ENCODE results near the gene SUGP2. TPM values are rescaled to one million over a fixed set of nuclear protein-coding genes. Genes with fewer than 3 reads are reported as not detected.

SUGP2 gene
- total and polyA plus RNA-seq, 9 of the 15 experiments (the other 6 are each of a cell fraction or from before 2014, with no cell fraction given) = 13.1 to 101 (median 63.1) TPM

DNA sequence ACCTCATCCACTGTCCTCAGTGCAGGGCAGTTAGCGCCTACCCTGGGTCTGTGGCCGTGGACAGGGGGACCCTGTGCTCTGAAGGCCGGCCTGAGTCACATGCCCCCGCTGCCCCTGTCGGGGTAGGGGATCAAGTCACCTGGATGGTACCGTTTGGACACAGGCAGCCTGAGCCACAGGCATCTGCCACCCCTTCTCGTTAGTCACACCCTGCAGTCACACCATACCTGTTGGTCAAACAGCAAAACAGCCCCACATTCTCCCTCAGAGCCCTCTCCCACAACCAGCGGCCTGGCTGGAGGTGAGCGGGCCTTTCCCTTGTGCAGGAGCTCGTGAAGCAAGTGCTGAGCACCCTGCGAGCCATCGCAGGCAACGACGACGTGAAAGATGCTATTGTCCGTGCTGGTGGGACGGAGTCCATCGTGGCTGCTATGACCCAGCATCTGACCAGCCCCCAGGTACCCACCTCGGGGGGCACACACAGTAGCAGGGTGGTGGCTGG lies 21.7 kb upstream of the SUGP2 start:
- intact Hi-C loops (cut with micrococcal nuclease) = loop anchor here (1.0 to 10.0 kb wide), 2 partner anchors 84 to 270 kb away; partner anchors contain the start of genes MAU2 and SUGP1
- no peak overlapping the region for H2AFZ ChIP-seq (ENCODE audit: low read depth, low read length)

DNA sequence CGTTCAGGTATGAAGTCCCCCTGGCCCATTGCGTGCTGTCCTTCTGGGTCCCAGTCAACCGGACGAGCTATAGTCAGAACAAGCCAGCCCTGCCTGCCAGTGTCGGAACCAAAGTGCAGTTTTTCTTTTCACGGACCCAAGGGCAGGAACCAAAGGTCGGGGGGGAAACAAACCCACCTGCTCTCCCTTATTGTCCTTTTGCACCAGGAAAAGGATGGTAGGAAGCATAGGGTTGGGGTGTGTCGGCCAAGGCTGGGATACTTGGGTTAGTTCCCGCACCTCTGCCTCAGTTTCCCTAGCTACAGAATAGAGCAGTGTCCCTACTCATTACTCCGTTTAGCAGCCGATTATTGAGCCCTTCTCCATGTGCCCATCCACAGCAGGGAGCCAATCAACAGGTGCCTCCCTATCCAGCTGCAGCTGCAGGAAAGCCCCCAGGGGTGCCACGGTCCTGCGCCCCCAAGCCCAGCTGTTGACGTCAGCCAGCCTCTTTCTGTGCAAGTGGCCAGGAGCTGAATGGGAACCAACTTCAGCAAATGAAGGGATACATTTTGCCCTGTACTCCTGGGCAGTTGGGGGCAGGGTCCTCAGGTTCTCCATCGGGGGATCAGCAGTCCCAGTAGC lies 21.1 kb upstream of the SUGP2 start:
- in situ Hi-C loops (cut with MboI) = no loop called here
- Histone ChIP-seq H3K9me3 (replicated peaks; ENCODE audit: control insufficient read depth, insufficient read depth, low read depth, low read length) (no peaks in the 10 kb centered on the region), H3K4me3 (no peak overlapping the region), H3K4me1 (replicated peaks in 1 of 2; ENCODE audit: control insufficient read depth in 2 of 2, insufficient read depth in 2 of 2, low read length in 2 of 2) (peaks cover 11 to 59% of the 10 kb centered on the region in 2 experiments), H3K9me1 (ENCODE audit: control insufficient read depth, insufficient read depth, low read length) (peaks cover 4% of the 10 kb centered on the region), H3K79me2 (ENCODE audit: control insufficient read depth, insufficient read depth, low read length) (peaks cover 17% of the 10 kb centered on the region), H4K20me1 (replicated peaks; ENCODE audit: control insufficient read depth, insufficient read depth, low read length) (0 out of 2 replicates have a peak, but pooled peaks cover 4% of the 10 kb centered on the region), H3K4me2 (ENCODE audit: insufficient read depth, low read length) (no peak overlapping the region), H3K9ac (ENCODE audit: insufficient read depth in 1 of 2, low read depth in 2 of 2, low read length in 2 of 2) (no peak overlapping the region), H2AFZ (ENCODE audit: low read depth, low read length) (no peak overlapping the region), H3K27ac (ENCODE audit: extremely low read depth, low read depth, low read length) (no peak overlapping the region), H3K27me3 (ENCODE audit: control insufficient read depth in 2 of 2, insufficient read depth in 2 of 2, low read length in 2 of 2) (no peaks in the 10 kb centered on the region), H3K36me3 (ENCODE audit: control insufficient read depth, insufficient read depth, low read length) (peaks cover 92% of the 10 kb centered on the region)
- ATAC-seq = no peak
- no TSS peak for BruUV-seq (replicated peaks)
- no peak for TF ChIP-seq BRD9 (IDR thresholded peaks at IDR 0.05; ENCODE audit: low read depth, partially characterized antibody)
- TF ChIP-seq POLR2G (IDR thresholded peaks at IDR 0.05; ENCODE audit: low read depth, low read length) = 0 out of 2 replicates have a peak, but pooled peaks have one; percentile 3
- no peak for TF ChIP-seq ZNF124 (CRISPR knock-in tag; IDR thresholded peaks at IDR 0.05)
- no peak for TF ChIP-seq HDAC2 (IDR thresholded peaks at IDR 0.05)
- 0 out of 2 replicates have a peak, but pooled peaks have one; percentile 1 for TF ChIP-seq POLR2A (conservative IDR thresholded peaks at IDR 0.05)
- 93% methylated on average over 15 of the region's 15 CpGs for WGBS (ENCODE audit: insufficient coverage, low coverage, missing lambda C conversion rate)
- CTCF ChIA-PET (ENCODE audit: low intra/inter-chr PET ratio) = interaction anchor here (0.7 to 3.0 kb wide), 4 partner anchors 58 to 172 kb away, joined by 4 to 20 read pairs (median 14); partner anchors contain the start of gene TMEM161A
- DNase-seq (ENCODE audit: extremely low read depth in 1 of 4, low spot score in 3 of 4) = no peak
- POLR2A ChIA-PET = interaction anchor here (0.6 to 0.7 kb wide), 4 partner anchors 61 to 1834 kb away, joined by 3 to 4 read pairs (median 3); no protein-coding TSS in a partner anchor
- FAIRE-seq = no peak
- intact Hi-C loops (cut with micrococcal nuclease) = loop anchor here (1.0 to 10.0 kb wide), 2 partner anchors 85 to 270 kb away; partner anchors contain the start of genes MAU2 and SUGP1

More for the DNA sequence above, 21.7 kb upstream of the SUGP2 start:
- no TSS peak for BruUV-seq (replicated peaks)
- FAIRE-seq = no peak
- Histone ChIP-seq H3K36me3 (ENCODE audit: control insufficient read depth, insufficient read depth, low read length) (peaks cover 92% of the 10 kb centered on the region), H3K27me3 (ENCODE audit: control insufficient read depth in 2 of 2, insufficient read depth in 2 of 2, low read length in 2 of 2) (no peaks in the 10 kb centered on the region), H3K4me2 (ENCODE audit: insufficient read depth, low read length) (no peak overlapping the region), H4K20me1 (replicated peaks; ENCODE audit: control insufficient read depth, insufficient read depth, low read length) (0 out of 2 replicates have a peak, but pooled peaks cover 4% of the 10 kb centered on the region), H3K9me3 (replicated peaks; ENCODE audit: control insufficient read depth, insufficient read depth, low read depth, low read length) (no peaks in the 10 kb centered on the region), H3K4me1 (replicated peaks in 1 of 2; ENCODE audit: control insufficient read depth in 2 of 2, insufficient read depth in 2 of 2, low read length in 2 of 2) (peaks cover 17 to 64% of the 10 kb centered on the region in 2 experiments), H3K9ac (ENCODE audit: insufficient read depth in 1 of 2, low read depth in 2 of 2, low read length in 2 of 2) (no peak overlapping the region), H3K4me3 (no peak overlapping the region), H3K79me2 (ENCODE audit: control insufficient read depth, insufficient read depth, low read length) (peaks cover 23% of the 10 kb centered on the region), H3K27ac (ENCODE audit: extremely low read depth, low read depth, low read length) (no peak overlapping the region), H3K9me1 (ENCODE audit: control insufficient read depth, insufficient read depth, low read length) (peaks cover 7% of the 10 kb centered on the region)
- in situ Hi-C loops (cut with MboI) = loop anchor here (5.0 kb wide), 1 partner anchor 82 kb away; the partner anchor contains the start of gene TMEM161A
- POLR2A ChIA-PET = interaction anchor here (0.7 to 1.0 kb wide), 2 partner anchors 84 to 136 kb away, joined by 3 read pairs; no protein-coding TSS in a partner anchor
- CTCF ChIA-PET (ENCODE audit: low intra/inter-chr PET ratio) = interaction anchor here (3.0 kb wide), 1 partner anchor 120 kb away, joined by 20 read pairs; no protein-coding TSS in a partner anchor
- 91% methylated on average over 16 of the region's 19 CpGs for WGBS (ENCODE audit: insufficient coverage, low coverage, missing lambda C conversion rate)
- DNase-seq (ENCODE audit: extremely low read depth in 1 of 4, low spot score in 3 of 4) = peak in 1 of 4 experiments; percentile 5
- TF ChIP-seq TCF7 (IDR thresholded peaks at IDR 0.05; ENCODE audit: borderline replicate concordance) (no peak), POLR2A (conservative IDR thresholded peaks at IDR 0.05) (0 out of 2 replicates have a peak, but pooled peaks have one; percentile 5), SIX5 (IDR thresholded peaks at IDR 0.05; ENCODE audit: borderline replicate concordance in 1 of 2, insufficient read depth in 1 of 2, low read depth in 1 of 2, low read length in 2 of 2) (no peak), POLR2G (IDR thresholded peaks at IDR 0.05; ENCODE audit: low read depth, low read length) (peak; percentile 49; the same call in 1 of the 2 replicates)
- ATAC-seq = no peak

Measured in K562 (cell line).